HUES6 (cell line): Measurements from ENCODE around the gene SLC5A5.
"Not testable (repeated sequence)": the region's sequence is repeated elsewhere in the genome, so short reads cannot be mapped to it uniquely, and the experiment has no call there.

Source experiments
- H3K27ac ChIP-seq: 2 replicates; pipeline ENCODE4 v1.7.0; 2013; ENCODE audit warnings: low read depth, mild to moderate bottlenecking, low read length, inconsistent platforms
- H3K27me3 ChIP-seq: 2 replicates; pipeline ENCODE4 v1.6.1; 2013; ENCODE audit warnings: low read length; ENCODE audit not compliant: control insufficient read depth, insufficient read depth
- H3K36me3 ChIP-seq: 2 replicates; pipeline ENCODE4 v1.6.1; 2013; ENCODE audit warnings: low read length; ENCODE audit not compliant: control insufficient read depth, insufficient read depth
- H3K4me1 ChIP-seq: 2 replicates; pipeline ENCODE4 v1.6.1; 2013; ENCODE audit warnings: low read length; ENCODE audit not compliant: control insufficient read depth, insufficient read depth
- H3K4me3 ChIP-seq: 2 replicates; pipeline ENCODE4 v1.5.1; 2013; ENCODE audit warnings: low read depth, low read length
- H3K9ac ChIP-seq: one replicate; pipeline ENCODE4 v1.6.1; 2013; ENCODE audit warnings: mild to moderate bottlenecking, low read length
- H3K9me3 ChIP-seq: 2 replicates; pipeline ENCODE4 v1.6.1; 2013; ENCODE audit warnings: low read depth, low read length; ENCODE audit not compliant: control insufficient read depth, insufficient read depth

The SLC5A5 gene

GRCh38 chr19:17877696-17878095, 6.0 kb downstream of the SLC5A5 start:
- H3K9me3 ChIP-seq: no peaks in the 10 kb centered on the region
- H3K4me1 ChIP-seq: 0 out of 2 replicates have a peak, but pooled peaks cover 3% of the 10 kb centered on the region
- H3K36me3 ChIP-seq: no peaks in the 10 kb centered on the region
- no peak overlapping the region for H3K27ac ChIP-seq
- H3K4me3 ChIP-seq: no peak overlapping the region
- peaks cover 9% of the 10 kb centered on the region for H3K27me3 ChIP-seq
- no peak overlapping the region for H3K9ac ChIP-seq

- H3K4me3 ChIP-seq: no peak overlapping the region
- H3K4me1 ChIP-seq: 0 out of 2 replicates have a peak, but pooled peaks cover 2% of the 10 kb centered on the region
- no peak overlapping the region for H3K27ac ChIP-seq
- no peak overlapping the region for H3K9ac ChIP-seq
- H3K9me3 ChIP-seq: no peaks in the 10 kb centered on the region
- no peaks in the 10 kb centered on the region for H3K36me3 ChIP-seq
- H3K27me3 ChIP-seq: no peaks in the 10 kb centered on the region
Measured at GRCh38 chr19:17879466-17879865, 7.7 kb downstream of the SLC5A5 start.

- H3K4me3 ChIP-seq: no peak overlapping the region
- no peaks in the 10 kb centered on the region for H3K27me3 ChIP-seq
- no peaks in the 10 kb centered on the region for H3K9me3 ChIP-seq
- no peaks in the 10 kb centered on the region for H3K4me1 ChIP-seq
- no peak overlapping the region for H3K27ac ChIP-seq
- H3K36me3 ChIP-seq: no peaks in the 10 kb centered on the region
- no peak overlapping the region for H3K9ac ChIP-seq
Measured at GRCh38 chr19:17881701-17882100, 10.0 kb downstream of the SLC5A5 start.

- no peak overlapping the region for H3K27ac ChIP-seq
- no peak overlapping the region for H3K4me3 ChIP-seq
- no peak overlapping the region for H3K9ac ChIP-seq
- no peaks in the 10 kb centered on the region for H3K4me1 ChIP-seq
- H3K9me3 ChIP-seq: no peaks in the 10 kb centered on the region
- no peaks in the 10 kb centered on the region for H3K27me3 ChIP-seq
- H3K36me3 ChIP-seq: no peaks in the 10 kb centered on the region
Measured at GRCh38 chr19:17883627-17884410, 12.1 kb downstream of the SLC5A5 start.

GRCh38 chr19:17886515-17886914, 14.8 kb downstream of the SLC5A5 start:
- Histone ChIP-seq H3K9me3 (no peaks in the 10 kb centered on the region), H3K4me1 (no peaks in the 10 kb centered on the region), H3K27ac (no peak overlapping the region), H3K36me3 (no peaks in the 10 kb centered on the region), H3K4me3 (no peak overlapping the region), H3K27me3 (no peaks in the 10 kb centered on the region; the same call in 1 of the 2 replicates), H3K9ac (no peak overlapping the region)

GRCh38 chr19:17887221-17887620, 15.5 kb downstream of the SLC5A5 start:
- not testable (repeated sequence) for H3K4me1 ChIP-seq, H3K9ac ChIP-seq, H3K4me3 ChIP-seq, H3K9me3 ChIP-seq, H3K27ac ChIP-seq, H3K27me3 ChIP-seq, H3K36me3 ChIP-seq

DNA sequence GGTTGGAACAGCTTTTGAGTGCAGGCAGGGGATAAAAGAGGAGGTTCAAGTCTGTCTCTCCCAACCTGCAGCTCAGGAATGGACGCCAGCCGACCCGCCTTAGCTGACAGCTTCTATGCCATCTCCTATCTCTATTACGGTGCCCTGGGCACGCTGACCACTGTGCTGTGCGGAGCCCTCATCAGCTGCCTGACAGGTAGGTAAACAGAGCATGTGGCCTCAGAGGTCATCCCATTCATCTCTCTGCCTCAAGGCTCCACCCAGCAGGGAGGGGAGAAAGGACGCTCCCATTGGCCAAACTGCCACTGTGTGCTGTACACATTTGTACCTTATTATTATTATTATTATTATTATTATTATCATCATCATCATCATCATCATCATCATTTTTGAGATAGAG, 16.5 kb downstream of the SLC5A5 start:
- H3K36me3 ChIP-seq: no peaks in the 10 kb centered on the region
- H3K27me3 ChIP-seq: no peaks in the 10 kb centered on the region; the same call in 1 of the 2 replicates
- no peaks in the 10 kb centered on the region for H3K4me1 ChIP-seq
- no peak overlapping the region for H3K4me3 ChIP-seq
- H3K9ac ChIP-seq: no peak overlapping the region
- H3K9me3 ChIP-seq: no peaks in the 10 kb centered on the region
- H3K27ac ChIP-seq: no peak overlapping the region

GRCh38 chr19:17889609-17890214, 18.0 kb downstream of the SLC5A5 start:
- no peak overlapping the region for H3K4me3 ChIP-seq
- H3K27me3 ChIP-seq: no peaks in the 10 kb centered on the region; the same call in 1 of the 2 replicates
- H3K36me3 ChIP-seq: no peaks in the 10 kb centered on the region
- no peaks in the 10 kb centered on the region for H3K9me3 ChIP-seq
- no peak overlapping the region for H3K9ac ChIP-seq
- no peak overlapping the region for H3K27ac ChIP-seq
- no peaks in the 10 kb centered on the region for H3K4me1 ChIP-seq

DNA sequence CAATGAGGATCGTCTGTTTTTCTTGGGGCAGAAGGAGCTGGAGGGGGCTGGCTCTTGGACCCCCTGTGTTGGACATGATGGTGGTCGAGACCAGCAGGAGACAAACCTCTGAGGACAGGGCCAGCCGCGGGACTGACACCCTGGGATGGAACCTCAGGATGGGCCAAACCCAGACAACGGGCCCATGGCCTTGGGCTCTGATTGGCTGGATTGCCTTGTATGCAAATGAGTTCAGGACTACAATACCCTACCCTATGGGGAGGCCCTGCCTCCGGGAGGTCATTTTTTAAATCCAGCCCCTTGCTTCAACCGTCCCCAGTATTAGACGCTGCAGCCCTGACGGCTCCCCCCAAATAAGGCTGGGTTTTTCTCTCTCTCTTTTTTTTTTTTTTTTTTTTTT, 22.0 kb downstream of the SLC5A5 start:
- Histone ChIP-seq H3K36me3 (no peaks in the 10 kb centered on the region), H3K27me3 (no peaks in the 10 kb centered on the region; the same call in 1 of the 2 replicates), H3K4me3 (no peak overlapping the region), H3K9me3 (no peaks in the 10 kb centered on the region), H3K9ac (no peak overlapping the region), H3K4me1 (no peaks in the 10 kb centered on the region), H3K27ac (no peak overlapping the region)

DNA sequence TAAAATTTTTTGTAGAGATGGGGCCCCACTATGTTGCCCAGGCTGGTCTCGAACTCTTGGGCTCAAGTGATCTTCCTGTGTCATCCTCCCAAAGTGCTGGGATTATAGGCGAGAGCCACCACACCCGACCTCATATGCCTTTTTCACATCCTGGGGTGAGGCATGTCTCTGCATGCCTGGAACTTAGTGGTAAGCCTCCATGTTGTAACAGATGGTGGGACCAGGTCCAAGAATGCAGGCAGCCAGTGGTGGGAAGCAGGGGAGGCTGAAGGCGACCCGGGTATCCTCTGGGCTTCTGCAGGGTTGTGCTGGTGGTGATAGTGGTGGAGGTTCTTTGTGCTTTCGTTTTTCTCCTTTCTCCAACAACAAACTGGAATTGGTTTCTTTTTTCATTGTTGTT, 31.0 kb downstream of the SLC5A5 start:
- Histone ChIP-seq H3K9ac (no peak overlapping the region), H3K27me3 (no peaks in the 10 kb centered on the region), H3K27ac (0 out of 2 replicates have a peak overlapping the region, but pooled peaks have one; percentile 30), H3K4me3 (no peak overlapping the region), H3K36me3 (no peaks in the 10 kb centered on the region), H3K4me1 (no peaks in the 10 kb centered on the region), H3K9me3 (peaks cover 9% of the 10 kb centered on the region)

DNA sequence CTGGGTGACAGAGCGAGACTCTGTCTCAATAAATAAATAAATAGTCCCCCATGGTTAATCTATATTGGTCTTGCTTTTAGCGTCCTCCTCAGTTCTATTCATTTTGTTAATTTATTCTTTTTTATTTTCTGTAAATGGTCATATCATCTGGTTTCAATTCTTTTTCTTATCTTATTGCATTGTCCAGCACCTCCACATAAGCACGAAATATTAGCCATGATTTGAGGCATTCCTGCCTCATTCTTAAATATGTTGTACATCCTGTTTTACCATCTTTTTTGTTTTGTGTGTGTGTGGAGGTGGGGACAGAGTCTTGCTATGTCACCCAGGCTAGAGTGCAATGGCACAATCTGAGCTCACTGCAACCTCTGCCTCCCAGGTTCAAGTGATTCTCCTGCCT, 36.5 kb downstream of the SLC5A5 start:
- H3K9ac ChIP-seq: no peak overlapping the region
- no peaks in the 10 kb centered on the region for H3K27me3 ChIP-seq
- H3K4me3 ChIP-seq: no peak overlapping the region
- H3K9me3 ChIP-seq: peaks cover 13% of the 10 kb centered on the region
- no peaks in the 10 kb centered on the region for H3K36me3 ChIP-seq
- H3K4me1 ChIP-seq: no peaks in the 10 kb centered on the region
- H3K27ac ChIP-seq: no peak overlapping the region
